Erythroblast (primary cell): ENCODE results near the gene ADAMTS19.

Experiments
- GATA1 ChIP-seq: IDR thresholded peaks from 2 replicates; pipeline ENCODE4 v1.6.1; 2011; ENCODE audit warnings: low read depth, mild to moderate bottlenecking, control low read depth, low read length, moderate library complexity
- POLR2A ChIP-seq: IDR thresholded peaks from 2 replicates; pipeline ENCODE4 v1.6.1; 2011; ENCODE audit warnings: mild to moderate bottlenecking, low read length

DNA sequence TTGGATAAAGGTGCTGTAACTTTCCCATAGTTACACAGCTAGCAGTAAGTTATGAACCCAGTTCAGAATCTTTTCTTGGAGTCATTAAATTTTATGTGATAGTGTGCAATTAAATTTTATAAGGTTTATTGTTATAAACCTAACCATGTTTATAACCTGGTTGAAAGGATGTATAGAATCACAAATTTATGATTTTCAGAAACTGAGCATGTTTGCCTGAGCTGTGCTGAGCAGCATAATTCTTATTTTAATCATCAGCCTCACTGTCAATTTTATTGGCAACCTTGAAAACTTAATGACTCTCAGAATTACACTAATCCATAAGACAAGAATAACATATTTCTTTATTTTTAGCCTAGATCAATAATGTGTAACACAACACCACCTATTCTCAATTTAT is 46.9 kb downstream of the ADAMTS19 start:
- TF ChIP-seq POLR2A (no peak), GATA1 (no peak)
